HG03175 (cell line): ENCODE results near the gene ZNF70.
"Not testable (repeated sequence)": the region's sequence is repeated elsewhere in the genome, so short reads cannot be mapped to it uniquely, and the experiment has no call there.

ENCODE experiments used
- ATAC-seq: cut with Tn5 transposase; IDR thresholded peaks from one replicate; pipeline ENCODE4 v1.9.1; 2021; ENCODE audit warnings: mild to moderate bottlenecking, moderate library complexity; ENCODE audit not compliant: unreplicated experiment

ZNF70 gene

DNA sequence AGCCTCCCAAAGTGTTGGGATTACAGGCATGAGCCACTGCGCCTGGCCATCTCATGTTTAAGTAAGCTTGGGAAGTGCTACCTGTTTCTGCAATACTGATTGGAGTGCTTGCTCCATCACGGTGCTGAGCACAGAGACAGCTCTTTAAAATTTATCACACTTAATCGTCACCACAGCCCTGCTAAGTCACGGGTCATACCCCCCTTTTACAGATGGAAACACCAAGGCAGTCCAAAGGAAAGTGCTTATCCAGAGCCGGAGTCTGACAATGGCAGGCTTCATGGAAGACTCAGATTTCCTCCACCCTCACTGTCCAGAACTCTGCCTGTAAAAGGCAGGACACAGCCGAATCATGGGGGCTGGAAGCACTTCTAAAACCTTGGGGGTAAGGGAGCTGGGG, 9.1 kb upstream of the ZNF70 start:
- no peak for ATAC-seq

GRCh38 chr22:23759566-23759965, 8.7 kb upstream of the ZNF70 start:
- ATAC-seq: no peak

GRCh38 chr22:23756891-23757290, 6.0 kb upstream of the ZNF70 start:
- no peak for ATAC-seq

GRCh38 chr22:23755711-23756110, 4.8 kb upstream of the ZNF70 start:
- no peak for ATAC-seq

- no peak for ATAC-seq
Measured at GRCh38 chr22:23754980-23755636, 4.2 kb upstream of the ZNF70 start.

DNA sequence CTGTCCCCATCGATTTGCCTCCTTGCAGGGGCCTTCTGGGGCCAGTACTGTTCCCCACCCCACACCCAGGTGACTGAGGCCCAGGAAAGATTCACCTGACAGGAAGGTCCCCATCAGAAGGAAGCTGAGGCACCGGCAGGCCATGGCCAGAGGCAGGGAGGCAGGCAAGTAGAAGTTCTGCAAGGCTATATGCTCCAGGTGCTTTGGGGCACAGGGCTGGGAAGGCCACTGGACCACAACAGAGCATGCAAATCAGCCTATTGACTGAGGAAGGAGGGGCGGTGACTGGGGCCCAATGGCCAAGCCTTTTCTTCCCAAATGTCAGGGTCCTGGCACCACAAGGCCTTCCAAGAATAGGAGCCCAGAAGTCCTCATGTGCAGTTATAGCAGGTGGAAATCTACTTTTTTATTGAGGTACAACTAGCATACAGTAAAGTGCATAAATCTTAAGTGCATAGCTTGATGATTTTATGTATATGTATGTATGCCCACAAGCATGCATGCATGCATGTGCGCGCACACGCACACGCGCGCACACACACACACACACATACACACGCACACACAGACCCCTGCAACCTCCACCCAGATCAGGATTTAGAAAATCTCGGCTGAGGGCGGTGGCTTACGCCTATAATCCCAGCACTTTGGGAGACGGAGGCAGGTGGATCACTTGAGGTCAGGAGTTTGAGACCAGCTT, 3.5 kb upstream of the ZNF70 start, which contains the start of gene VPREB3:
Gene VPREB3 (minus strand): TSS at position 206 of the 700 bp plus-strand sequence. CDS start 62 bp downstream, at position 144.
- no peak for ATAC-seq

DNA sequence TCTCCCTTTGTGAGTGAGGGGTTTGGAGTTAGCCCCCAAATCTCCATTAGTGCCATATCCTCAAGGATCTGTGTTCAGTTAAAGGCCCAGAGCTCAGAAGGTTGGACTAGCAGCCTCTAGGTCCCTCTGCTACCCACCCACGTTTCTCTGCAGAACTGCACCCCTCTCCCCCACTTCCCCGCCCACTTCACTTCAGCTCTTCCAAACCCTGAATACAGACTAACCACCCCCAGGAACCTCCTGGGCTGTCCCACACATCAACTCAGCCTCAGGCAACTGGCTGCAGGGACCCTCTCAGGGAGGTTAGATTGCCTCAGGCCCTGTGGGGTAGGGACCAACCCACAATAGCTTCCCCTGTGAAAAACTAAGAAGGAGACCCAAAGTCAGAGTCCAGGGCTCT, 2.5 kb upstream of the ZNF70 start:
- no peak for ATAC-seq

- ATAC-seq: no peak
Measured at GRCh38 chr22:23752750-23753149, 1.8 kb upstream of the ZNF70 start.

DNA sequence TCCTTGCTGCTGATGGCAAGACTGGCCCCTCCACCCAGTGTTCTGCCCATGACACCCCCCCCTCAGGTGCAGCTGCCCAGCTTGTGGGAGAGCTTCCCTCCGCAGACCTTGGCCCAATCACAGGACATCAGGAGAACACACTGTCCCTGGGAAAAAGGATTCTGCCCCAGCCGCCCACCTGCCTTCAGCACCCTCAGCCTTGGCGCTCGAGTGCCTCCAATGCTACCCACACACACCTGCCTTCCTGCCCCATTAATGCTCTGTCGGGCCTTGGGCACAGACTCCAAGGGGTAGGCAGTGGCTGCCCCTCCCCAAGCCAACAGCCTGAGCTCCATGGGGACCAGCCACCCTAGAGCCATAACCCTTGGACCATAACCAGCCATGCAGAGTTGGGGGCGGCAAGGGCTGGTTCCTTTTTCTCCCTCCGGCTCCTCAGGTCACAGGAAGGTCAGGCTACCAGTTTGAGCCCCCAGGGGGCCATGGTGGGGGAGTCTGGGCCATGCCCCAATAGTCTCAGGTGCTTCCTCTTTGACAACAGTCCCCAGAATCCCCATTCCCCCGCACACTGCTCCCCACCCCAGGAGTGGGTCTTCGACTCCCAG, 1.3 kb upstream of the ZNF70 start:
- peak; percentile 34 for ATAC-seq

DNA sequence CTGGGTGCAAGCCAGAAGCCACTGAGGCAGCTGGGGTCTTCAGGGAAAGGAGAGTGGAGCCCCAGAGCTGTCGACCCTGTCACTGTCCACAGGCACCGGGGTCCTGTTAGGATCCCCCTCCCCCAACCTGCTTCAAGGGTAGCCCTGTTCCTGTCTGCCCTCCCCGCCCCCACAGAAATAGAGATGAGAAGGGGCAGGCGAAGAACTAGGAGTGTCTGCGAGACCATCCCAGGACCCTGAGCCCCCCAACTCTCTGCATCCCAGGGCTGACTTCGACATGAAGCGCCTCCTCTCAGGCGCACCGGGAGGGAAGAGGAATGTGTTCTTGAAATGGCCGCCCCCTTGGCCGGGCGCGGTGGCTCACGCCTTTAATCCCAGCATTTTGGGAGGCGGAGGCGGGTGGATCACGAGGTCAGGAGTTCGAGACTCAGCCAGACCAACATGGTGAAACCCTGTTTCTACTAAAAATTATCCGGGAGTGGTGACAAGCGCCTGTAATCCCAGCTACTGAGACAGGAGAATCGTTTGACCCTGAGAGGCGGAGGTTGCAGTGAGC, 607 bp upstream of the ZNF70 start:
- ATAC-seq: peak; percentile 16

GRCh38 chr22:23750367-23750713, 572 bp downstream of the ZNF70 start:
- no peak for ATAC-seq

DNA sequence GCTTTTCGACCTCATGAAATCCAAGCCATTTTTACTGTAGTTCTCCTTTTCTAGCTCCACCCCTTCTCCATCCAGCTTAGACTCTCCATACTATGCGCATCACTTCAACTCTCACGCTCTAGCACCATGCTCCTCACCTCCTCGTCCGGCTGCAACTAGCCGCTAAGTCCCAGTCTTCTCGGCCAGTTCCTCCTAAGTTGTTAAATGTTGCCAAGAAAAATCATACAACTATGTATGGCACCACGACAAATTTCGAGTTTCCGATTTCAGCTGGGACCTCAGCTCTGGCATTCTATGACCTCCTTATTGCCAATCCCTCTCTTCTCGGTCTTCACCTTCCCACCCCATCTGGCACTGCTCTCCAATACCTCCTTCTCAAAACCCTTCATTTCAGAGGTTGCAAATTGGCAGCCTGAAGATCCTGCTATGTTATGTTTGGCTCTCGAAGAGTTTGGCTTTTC, 1.0 kb downstream of the ZNF70 start:
- no peak for ATAC-seq

DNA sequence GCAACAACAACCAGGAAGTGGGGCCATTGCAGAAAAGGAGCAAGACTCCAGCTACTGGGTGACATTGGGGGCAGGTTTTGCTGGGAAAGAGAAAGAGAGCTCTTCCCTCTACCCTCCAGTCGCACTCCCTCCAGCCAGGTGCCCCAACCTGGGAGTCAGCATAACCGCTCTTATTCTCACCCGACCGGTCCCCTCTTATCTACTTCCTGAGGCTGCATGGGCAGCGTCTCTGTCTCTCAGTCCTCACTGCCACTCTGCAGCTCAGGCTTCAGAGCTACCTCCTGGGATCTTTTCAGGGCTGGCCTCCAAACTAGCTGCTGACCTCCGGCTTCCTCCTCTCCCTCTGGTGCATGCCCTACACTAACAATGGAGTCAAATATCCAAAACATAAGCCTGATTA, 5.1 kb downstream of the ZNF70 start:
- no peak for ATAC-seq

- no peak for ATAC-seq
Measured at GRCh38 chr22:23744485-23744884, 6.4 kb downstream of the ZNF70 start.

GRCh38 chr22:23744001-23744400, 6.9 kb downstream of the ZNF70 start:
- no peak for ATAC-seq

DNA sequence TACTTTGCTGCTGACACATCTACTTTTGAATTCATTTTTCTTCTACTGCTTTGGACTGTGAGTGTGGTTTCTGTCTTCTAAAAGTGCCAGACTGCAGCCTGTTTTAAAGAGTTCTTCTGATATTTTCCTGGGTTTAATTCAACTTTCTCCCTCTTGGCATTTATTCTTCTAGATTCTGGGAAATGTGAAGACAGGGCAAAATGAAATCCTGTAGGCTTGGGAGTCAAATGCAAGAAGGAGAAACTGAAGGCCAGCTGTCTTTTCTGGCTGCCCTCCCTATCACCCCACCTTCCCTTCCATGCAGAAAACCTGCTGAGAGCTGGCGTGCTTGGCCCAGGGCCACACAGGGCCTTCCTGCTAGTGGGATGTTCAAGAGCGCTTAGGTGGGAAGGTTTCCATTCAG, 7.6 kb downstream of the ZNF70 start:
- no peak for ATAC-seq

DNA sequence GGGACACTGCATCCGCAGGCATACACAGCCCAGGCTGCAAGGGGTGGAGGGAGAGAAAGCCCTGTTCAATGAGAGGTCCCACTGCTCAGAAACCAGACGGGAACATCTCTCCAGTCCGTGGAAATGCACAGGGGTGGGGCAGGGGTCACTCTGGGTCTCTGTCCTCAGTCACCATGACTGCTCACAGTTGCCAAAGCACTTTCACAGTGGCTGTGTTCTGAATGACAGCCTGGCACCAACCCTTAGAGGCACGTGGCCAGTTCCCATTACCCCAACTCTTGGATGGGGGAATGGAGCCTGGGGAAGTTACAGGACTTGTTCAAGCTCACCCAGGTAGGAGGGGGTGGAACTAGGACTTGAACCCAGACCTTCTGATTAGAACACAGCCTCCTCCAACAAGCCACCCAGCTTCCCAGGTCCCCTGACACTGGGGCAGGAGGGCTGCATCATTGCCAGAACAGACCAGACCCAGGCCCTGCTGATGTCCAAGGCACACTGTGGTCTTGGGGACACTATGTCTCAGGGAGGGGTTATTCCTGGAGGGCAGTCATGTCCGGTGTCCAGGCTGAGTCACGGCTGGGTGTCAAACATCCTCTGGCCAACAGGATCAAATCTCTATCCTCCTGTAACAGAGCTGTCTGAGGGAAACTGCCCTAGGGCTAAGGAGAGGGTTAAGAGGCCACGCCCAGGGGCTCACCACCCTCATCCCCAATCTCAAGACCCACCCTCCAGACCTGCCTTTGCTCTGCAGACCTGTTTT, 8.2 kb downstream of the ZNF70 start:
- no peak for ATAC-seq

GRCh38 chr22:23737696-23738095, 13.2 kb downstream of the ZNF70 start:
- ATAC-seq: no peak

DNA sequence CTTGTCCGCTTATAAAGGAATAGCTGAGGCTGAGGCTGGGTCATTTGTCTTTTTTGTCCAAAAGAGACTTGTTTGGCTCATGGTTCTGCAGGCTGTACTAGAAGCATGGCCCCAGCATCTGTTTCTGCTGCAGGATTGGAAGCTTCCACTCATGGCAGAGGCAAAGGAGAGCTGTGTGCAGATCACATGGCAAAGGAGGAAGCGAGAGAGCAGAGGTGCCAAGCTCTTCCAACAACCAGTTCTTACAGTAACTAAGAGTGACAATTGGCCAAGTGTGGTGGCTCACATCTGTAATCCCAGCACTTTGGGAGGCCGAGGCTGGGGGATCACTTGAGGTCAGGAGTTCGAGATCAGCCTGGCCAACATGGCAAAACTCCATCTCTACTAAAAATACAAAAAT, 22.8 kb downstream of the ZNF70 start:
- not testable (repeated sequence) for ATAC-seq

- no peak for ATAC-seq
Measured at GRCh38 chr22:23722724-23723123, 28.2 kb downstream of the ZNF70 start.

- no peak for ATAC-seq
Measured at GRCh38 chr22:23722160-23722559, 28.8 kb downstream of the ZNF70 start.
